Endothelial cell of umbilical vein (primary cell): ENCODE results near the gene TMEM170B.

Source experiments
- EZH2 ChIP-seq: IDR thresholded peaks from 2 replicates; pipeline ENCODE4 v1.6.1; 2012; ENCODE audit warnings: borderline replicate concordance, low read depth, mild to moderate bottlenecking, moderate library complexity, low read length, inconsistent platforms; ENCODE audit not compliant: severe bottlenecking
- FOS ChIP-seq: IDR thresholded peaks from 2 replicates; pipeline ENCODE4 v1.6.1; 2011; ENCODE audit warnings: mild to moderate bottlenecking, low read length, moderate library complexity, borderline replicate concordance; ENCODE audit not compliant: insufficient read depth
- JUN ChIP-seq: IDR thresholded peaks from 2 replicates; pipeline ENCODE4 v1.6.1; 2011; ENCODE audit warnings: borderline replicate concordance, low read depth; ENCODE audit not compliant: insufficient read length, insufficient read depth
- MYC ChIP-seq: IDR thresholded peaks from one replicate; pipeline ENCODE4 v1.6.1; 2011; ENCODE audit warnings: mild to moderate bottlenecking, low read depth, low read length
- POLR2A ChIP-seq: IDR thresholded peaks from 2 replicates; pipeline ENCODE4 v1.6.1; 2012; ENCODE audit warnings: low read depth, mild to moderate bottlenecking, control low read depth, low read length
- POLR2AphosphoS5 ChIP-seq: IDR thresholded peaks from 2 replicates; pipeline ENCODE4 v1.6.1; 2012; ENCODE audit warnings: low read depth, mild to moderate bottlenecking, control low read depth, low read length, moderate library complexity; ENCODE audit not compliant: insufficient read depth
- TF ChIP-seq, protein P1 (sequence below), 2 donors: IDR thresholded peaks; 1 replicate in 1 of 2; 2 replicates in 1 of 2; pipeline ENCODE4 v1.5.1; 2011; ENCODE audit warnings: low read length in 2 of 2, mild to moderate bottlenecking in 2 of 2, moderate library complexity in 2 of 2, control low read depth in 1 of 2, inconsistent platforms in 1 of 2, low read depth in 1 of 2; ENCODE audit not compliant: insufficient read depth in 1 of 2; ENCODE audit errors: extremely low read depth in 1 of 2
- TF ChIP-seq, protein P2 (sequence below): IDR thresholded peaks from 2 replicates; pipeline ENCODE4 v1.6.1; 2011; ENCODE audit not compliant: insufficient read depth, insufficient read length

DNA sequence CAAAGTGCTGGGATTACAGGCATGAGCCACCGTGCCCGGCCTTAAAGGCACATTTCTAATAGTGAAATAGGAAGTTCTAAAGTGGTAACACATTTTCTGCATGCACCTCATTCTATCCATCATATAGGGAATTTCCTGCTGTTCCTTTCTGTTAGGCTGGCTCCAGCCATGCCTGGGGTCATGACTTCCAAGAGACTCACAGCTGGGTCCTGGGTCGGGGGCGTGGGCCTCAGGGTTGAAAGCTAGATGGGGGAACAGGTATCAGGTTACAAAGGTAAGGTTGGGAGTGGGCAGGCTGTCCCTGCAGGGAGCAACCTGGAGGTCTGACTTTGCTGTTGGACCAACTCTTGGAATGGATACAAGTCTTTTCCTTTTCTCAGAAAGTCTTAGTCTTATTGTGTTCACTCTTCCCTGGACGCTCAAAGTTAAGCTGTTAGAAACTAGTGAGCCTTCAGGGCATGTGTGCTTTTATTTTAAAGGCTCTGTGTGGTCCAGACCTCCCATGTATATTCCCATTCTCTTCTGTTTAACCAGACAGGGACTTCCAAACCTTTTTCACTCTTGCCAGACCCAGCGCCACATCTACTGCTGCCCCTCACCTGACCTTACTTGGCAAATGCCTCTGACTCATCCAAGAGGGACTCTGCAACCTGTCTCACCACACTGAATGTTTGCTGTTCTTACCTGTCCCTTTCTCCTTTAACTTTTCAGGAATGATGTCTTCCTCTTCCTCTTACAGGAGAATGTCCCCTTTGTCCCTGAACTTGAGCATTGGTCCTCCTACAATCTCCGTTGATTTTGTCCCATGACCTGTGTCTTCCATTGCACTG lies 64.4 kb downstream of the TMEM170B start:
- TF ChIP-seq POLR2A (no peak), JUN (no peak), MYC (no peak), EZH2 (no peak), POLR2AphosphoS5 (no peak), FOS (no peak)
- TF ChIP-seq, protein P1, sequence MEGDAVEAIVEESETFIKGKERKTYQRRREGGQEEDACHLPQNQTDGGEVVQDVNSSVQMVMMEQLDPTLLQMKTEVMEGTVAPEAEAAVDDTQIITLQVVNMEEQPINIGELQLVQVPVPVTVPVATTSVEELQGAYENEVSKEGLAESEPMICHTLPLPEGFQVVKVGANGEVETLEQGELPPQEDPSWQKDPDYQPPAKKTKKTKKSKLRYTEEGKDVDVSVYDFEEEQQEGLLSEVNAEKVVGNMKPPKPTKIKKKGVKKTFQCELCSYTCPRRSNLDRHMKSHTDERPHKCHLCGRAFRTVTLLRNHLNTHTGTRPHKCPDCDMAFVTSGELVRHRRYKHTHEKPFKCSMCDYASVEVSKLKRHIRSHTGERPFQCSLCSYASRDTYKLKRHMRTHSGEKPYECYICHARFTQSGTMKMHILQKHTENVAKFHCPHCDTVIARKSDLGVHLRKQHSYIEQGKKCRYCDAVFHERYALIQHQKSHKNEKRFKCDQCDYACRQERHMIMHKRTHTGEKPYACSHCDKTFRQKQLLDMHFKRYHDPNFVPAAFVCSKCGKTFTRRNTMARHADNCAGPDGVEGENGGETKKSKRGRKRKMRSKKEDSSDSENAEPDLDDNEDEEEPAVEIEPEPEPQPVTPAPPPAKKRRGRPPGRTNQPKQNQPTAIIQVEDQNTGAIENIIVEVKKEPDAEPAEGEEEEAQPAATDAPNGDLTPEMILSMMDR (IDR thresholded peaks at IDR 0.05; ENCODE audit: extremely low read depth in 1 of 2, insufficient read depth in 1 of 2, low read depth in 1 of 2, low read length in 2 of 2): no peak
- TF ChIP-seq, protein P2, sequence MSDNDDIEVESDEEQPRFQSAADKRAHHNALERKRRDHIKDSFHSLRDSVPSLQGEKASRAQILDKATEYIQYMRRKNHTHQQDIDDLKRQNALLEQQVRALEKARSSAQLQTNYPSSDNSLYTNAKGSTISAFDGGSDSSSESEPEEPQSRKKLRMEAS: no peak
